Measurements from ENCODE around the gene TTC27.

The TTC27 gene

DNA sequence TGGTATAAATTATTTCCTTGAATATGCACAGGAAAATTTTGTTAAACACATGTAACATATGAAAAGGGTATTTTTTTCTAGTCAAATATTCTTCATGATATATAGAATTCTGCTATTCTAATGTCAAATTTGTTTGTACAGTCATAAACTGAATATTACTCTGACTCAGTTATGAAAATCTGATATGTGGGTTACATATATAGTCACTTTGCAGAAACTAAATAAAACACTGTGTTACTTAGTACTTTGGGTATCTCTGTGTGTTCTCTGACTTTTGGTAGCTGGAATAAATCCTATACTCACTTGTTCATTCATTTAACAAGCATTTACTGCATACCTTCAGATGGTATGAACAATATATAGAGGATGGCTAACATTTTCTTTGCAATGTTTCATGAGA, 159.4 kb downstream of the TTC27 start:
- no peak overlapping the region for H2AFZ ChIP-seq (ENCODE audit: low read depth, low read length)
- no peak overlapping the region for H3K9ac ChIP-seq (ENCODE audit: low read length)
- no peaks in the 10 kb centered on the region for H3K27me3 ChIP-seq (ENCODE audit: low read depth, low read length)
- H3K36me3 ChIP-seq (replicated peaks; ENCODE audit: low read depth, low read length), result no peaks in the 10 kb centered on the region
- H3K27ac ChIP-seq (ENCODE audit: low read length), result 0 out of 2 replicates have a peak overlapping the region, but pooled peaks have one; percentile 10
- TF ChIP-seq, protein P1, sequence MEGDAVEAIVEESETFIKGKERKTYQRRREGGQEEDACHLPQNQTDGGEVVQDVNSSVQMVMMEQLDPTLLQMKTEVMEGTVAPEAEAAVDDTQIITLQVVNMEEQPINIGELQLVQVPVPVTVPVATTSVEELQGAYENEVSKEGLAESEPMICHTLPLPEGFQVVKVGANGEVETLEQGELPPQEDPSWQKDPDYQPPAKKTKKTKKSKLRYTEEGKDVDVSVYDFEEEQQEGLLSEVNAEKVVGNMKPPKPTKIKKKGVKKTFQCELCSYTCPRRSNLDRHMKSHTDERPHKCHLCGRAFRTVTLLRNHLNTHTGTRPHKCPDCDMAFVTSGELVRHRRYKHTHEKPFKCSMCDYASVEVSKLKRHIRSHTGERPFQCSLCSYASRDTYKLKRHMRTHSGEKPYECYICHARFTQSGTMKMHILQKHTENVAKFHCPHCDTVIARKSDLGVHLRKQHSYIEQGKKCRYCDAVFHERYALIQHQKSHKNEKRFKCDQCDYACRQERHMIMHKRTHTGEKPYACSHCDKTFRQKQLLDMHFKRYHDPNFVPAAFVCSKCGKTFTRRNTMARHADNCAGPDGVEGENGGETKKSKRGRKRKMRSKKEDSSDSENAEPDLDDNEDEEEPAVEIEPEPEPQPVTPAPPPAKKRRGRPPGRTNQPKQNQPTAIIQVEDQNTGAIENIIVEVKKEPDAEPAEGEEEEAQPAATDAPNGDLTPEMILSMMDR (IDR thresholded peaks at IDR 0.05; ENCODE audit: low read depth, low read length), result no peak
- H3K4me2 ChIP-seq (ENCODE audit: low read length), result peak overlapping the region; percentile 73
- H4K20me1 ChIP-seq (ENCODE audit: insufficient read depth, low read length), result no peaks in the 10 kb centered on the region
- peak overlapping the region; percentile 29 for H3K4me3 ChIP-seq (ENCODE audit: low read length)
- no peaks in the 10 kb centered on the region for H3K9me3 ChIP-seq (ENCODE audit: insufficient read depth, low read length)
- H3K4me1 ChIP-seq (ENCODE audit: low read length), result peaks cover 27% of the 10 kb centered on the region
- no peaks in the 10 kb centered on the region for H3K79me2 ChIP-seq (ENCODE audit: low read length)

DNA sequence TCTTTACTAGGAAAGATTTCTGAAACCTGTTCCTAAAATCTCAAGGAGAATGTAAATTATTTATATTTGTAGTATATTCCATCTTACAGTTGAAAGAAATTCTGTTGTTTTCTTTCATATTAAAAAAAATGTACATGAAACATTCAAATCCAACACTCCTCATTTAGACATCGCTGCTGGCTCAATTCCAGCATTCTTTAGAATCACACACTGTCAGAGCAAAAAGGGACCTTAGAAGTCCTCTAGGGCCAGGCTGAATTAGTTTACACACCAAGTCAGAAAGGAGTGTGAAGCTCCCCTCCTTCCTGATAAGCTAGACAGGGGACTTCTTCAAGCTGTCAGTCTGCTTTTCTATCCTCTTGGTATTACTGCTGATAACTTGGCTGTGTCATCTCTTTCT, 160.3 kb downstream of the TTC27 start:
- Histone ChIP-seq H2AFZ (ENCODE audit: low read depth, low read length) (no peak overlapping the region), H3K79me2 (ENCODE audit: low read length) (no peaks in the 10 kb centered on the region), H3K4me3 (ENCODE audit: low read length) (no peak overlapping the region)

DNA sequence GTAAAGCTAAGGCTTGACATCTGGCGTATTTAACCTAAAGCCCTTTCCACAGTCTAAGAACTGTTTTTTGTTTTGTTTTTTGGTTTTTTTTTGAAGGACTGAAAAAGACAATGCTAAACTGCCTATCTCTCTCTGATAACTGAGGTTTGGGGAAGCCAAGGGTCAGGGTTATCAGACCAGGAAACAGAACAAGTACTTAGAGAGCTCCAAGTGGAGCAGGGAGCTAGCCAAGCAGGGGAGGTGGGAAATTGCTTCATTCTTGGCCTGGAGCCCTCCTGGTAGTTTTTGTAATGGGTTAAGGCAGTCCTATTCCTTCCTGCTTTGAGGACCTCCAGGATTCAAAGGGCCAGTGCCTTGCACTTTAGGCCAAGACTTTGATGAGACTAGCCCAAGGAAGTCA, 164.6 kb downstream of the TTC27 start:
- Histone ChIP-seq H3K79me2 (ENCODE audit: low read length) (no peaks in the 10 kb centered on the region), H3K27ac (ENCODE audit: low read length) (no peak overlapping the region), H3K36me3 (replicated peaks; ENCODE audit: low read depth, low read length) (no peaks in the 10 kb centered on the region), H3K4me2 (ENCODE audit: low read length) (no peak overlapping the region), H3K9ac (ENCODE audit: low read length) (no peak overlapping the region), H2AFZ (ENCODE audit: low read depth, low read length) (no peak overlapping the region), H4K20me1 (ENCODE audit: insufficient read depth, low read length) (no peaks in the 10 kb centered on the region), H3K9me3 (ENCODE audit: insufficient read depth, low read length) (no peaks in the 10 kb centered on the region), H3K4me1 (ENCODE audit: low read length) (peaks cover 16% of the 10 kb centered on the region), H3K4me3 (ENCODE audit: low read length) (no peak overlapping the region), H3K27me3 (ENCODE audit: low read depth, low read length) (no peaks in the 10 kb centered on the region)
- TF ChIP-seq EZH2phosphoT487 (IDR thresholded peaks at IDR 0.05; ENCODE audit: low read depth), result no peak
- TF ChIP-seq, protein P1 (IDR thresholded peaks at IDR 0.05; ENCODE audit: low read depth, low read length), result no peak

More for the DNA sequence above, 160.3 kb downstream of the TTC27 start:
- Histone ChIP-seq H3K27me3 (ENCODE audit: low read depth, low read length) (no peaks in the 10 kb centered on the region), H3K9ac (ENCODE audit: low read length) (no peak overlapping the region), H3K9me3 (ENCODE audit: insufficient read depth, low read length) (no peaks in the 10 kb centered on the region), H3K4me2 (ENCODE audit: low read length) (peak overlapping the region; percentile 73), H3K27ac (ENCODE audit: low read length) (no peak overlapping the region), H3K36me3 (replicated peaks; ENCODE audit: low read depth, low read length) (no peaks in the 10 kb centered on the region), H3K4me1 (ENCODE audit: low read length) (peaks cover 27% of the 10 kb centered on the region), H4K20me1 (ENCODE audit: insufficient read depth, low read length) (no peaks in the 10 kb centered on the region)
- TF ChIP-seq, protein P1 (IDR thresholded peaks at IDR 0.05; ENCODE audit: low read depth, low read length), result no peak
- no peak for TF ChIP-seq EZH2phosphoT487 (IDR thresholded peaks at IDR 0.05; ENCODE audit: low read depth)

DNA sequence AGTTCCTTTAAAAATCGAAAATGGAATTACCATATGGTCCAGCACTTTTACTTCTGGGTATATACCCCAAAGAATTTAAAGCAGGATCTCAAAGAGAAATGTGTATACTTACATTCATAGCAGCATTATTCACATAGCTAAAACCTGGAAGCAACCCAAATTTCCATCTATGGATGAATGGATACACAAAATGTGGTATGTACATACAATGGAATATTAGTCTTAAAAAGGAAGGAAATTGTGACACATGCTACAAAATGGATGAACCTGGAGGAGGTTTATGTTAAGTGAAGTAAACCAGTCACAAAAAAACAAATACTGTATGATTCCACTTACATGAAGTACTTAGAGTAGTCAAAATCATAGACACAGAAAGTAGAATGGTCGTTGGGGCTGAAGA, 171.0 kb downstream of the TTC27 start:
- Histone ChIP-seq H3K4me1 (ENCODE audit: low read length) (no peaks in the 10 kb centered on the region), H3K4me3 (ENCODE audit: low read length) (no peak overlapping the region), H3K9me3 (ENCODE audit: insufficient read depth, low read length) (no peaks in the 10 kb centered on the region), H3K36me3 (replicated peaks; ENCODE audit: low read depth, low read length) (no peaks in the 10 kb centered on the region), H3K4me2 (ENCODE audit: low read length) (no peak overlapping the region), H3K27me3 (ENCODE audit: low read depth, low read length) (no peaks in the 10 kb centered on the region), H3K79me2 (ENCODE audit: low read length) (no peaks in the 10 kb centered on the region), H3K9ac (ENCODE audit: low read length) (no peak overlapping the region), H4K20me1 (ENCODE audit: insufficient read depth, low read length) (no peaks in the 10 kb centered on the region), H2AFZ (ENCODE audit: low read depth, low read length) (no peak overlapping the region), H3K27ac (ENCODE audit: low read length) (no peak overlapping the region)
- TF ChIP-seq EZH2phosphoT487 (IDR thresholded peaks at IDR 0.05; ENCODE audit: low read depth), result no peak
- TF ChIP-seq, protein P1 (IDR thresholded peaks at IDR 0.05; ENCODE audit: low read depth, low read length), result no peak
